ENCODE results near the gene ZNF780B. TPM values are rescaled to one million over a fixed set of nuclear protein-coding genes. Genes with fewer than 3 reads are reported as not detected.

The ZNF780B gene
- total RNA-seq, 2 donors from 2014 or later, result 11.2 to 13.6 TPM

- Histone ChIP-seq H3K4me1 (peaks cover 2 to 17% of the 10 kb centered on the region in 2 donors), H3K4me3 (peak within 1 kb of the TSS; percentile 72 to 81), H3K27me3 (no peaks in the 10 kb centered on the region), H3K27ac (peak within 1 kb of the TSS; percentile 92 to 93), H3K9me3 (no peaks in the 10 kb centered on the region), H3K36me3 (no peaks in the 10 kb centered on the region)
- peak; percentile 97 for DNase-seq (ENCODE audit: low spot score)
- TF ChIP-seq, protein P1, sequence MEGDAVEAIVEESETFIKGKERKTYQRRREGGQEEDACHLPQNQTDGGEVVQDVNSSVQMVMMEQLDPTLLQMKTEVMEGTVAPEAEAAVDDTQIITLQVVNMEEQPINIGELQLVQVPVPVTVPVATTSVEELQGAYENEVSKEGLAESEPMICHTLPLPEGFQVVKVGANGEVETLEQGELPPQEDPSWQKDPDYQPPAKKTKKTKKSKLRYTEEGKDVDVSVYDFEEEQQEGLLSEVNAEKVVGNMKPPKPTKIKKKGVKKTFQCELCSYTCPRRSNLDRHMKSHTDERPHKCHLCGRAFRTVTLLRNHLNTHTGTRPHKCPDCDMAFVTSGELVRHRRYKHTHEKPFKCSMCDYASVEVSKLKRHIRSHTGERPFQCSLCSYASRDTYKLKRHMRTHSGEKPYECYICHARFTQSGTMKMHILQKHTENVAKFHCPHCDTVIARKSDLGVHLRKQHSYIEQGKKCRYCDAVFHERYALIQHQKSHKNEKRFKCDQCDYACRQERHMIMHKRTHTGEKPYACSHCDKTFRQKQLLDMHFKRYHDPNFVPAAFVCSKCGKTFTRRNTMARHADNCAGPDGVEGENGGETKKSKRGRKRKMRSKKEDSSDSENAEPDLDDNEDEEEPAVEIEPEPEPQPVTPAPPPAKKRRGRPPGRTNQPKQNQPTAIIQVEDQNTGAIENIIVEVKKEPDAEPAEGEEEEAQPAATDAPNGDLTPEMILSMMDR (IDR thresholded peaks at IDR 0.05), result no peak
Observed at GRCh38 chr19:39996811-39997637, 59.0 kb downstream of the ZNF780B start, which contains the start of gene ZNF546. ZNF546 (plus strand) TSS chr19:39997060; CDS start chr19:39998327, 1,267 bp downstream.

GRCh38 chr19:39996218-39996810 is 59.7 kb downstream of the ZNF780B start:
- DNase-seq (ENCODE audit: low spot score), result no peak
- TF ChIP-seq, protein P1 (IDR thresholded peaks at IDR 0.05), result no peak
- peaks cover 2 to 17% of the 10 kb centered on the region in 2 donors for H3K4me1 ChIP-seq

GRCh38 chr19:39995794-39996193 is 60.2 kb downstream of the ZNF780B start:
- H3K4me3 ChIP-seq, result peak overlapping the region; percentile 72 to 81
- DNase-seq (ENCODE audit: low spot score), result no peak
- peaks cover 2 to 17% of the 10 kb centered on the region in 2 donors for H3K4me1 ChIP-seq
- no peaks in the 10 kb centered on the region for H3K27me3 ChIP-seq
- H3K9me3 ChIP-seq, result no peaks in the 10 kb centered on the region
- no peaks in the 10 kb centered on the region for H3K36me3 ChIP-seq
- TF ChIP-seq, protein P1 (IDR thresholded peaks at IDR 0.05), result no peak
- H3K27ac ChIP-seq, result no peak overlapping the region

More at GRCh38 chr19:39996218-39996810, 59.7 kb downstream of the ZNF780B start:
- H3K27ac ChIP-seq, result peak overlapping the region; percentile 92 to 93
- H3K9me3 ChIP-seq, result no peaks in the 10 kb centered on the region
- H3K36me3 ChIP-seq, result no peaks in the 10 kb centered on the region
- H3K27me3 ChIP-seq, result no peaks in the 10 kb centered on the region
- H3K4me3 ChIP-seq, result peak overlapping the region; percentile 72 to 81

- H3K9me3 ChIP-seq, result no peaks in the 10 kb centered on the region
- TF ChIP-seq, protein P1 (IDR thresholded peaks at IDR 0.05), result no peak
- H3K4me1 ChIP-seq, result peaks cover 2 to 17% of the 10 kb centered on the region in 2 donors
- no peak overlapping the region for H3K4me3 ChIP-seq
- no peaks in the 10 kb centered on the region for H3K27me3 ChIP-seq
- no peaks in the 10 kb centered on the region for H3K36me3 ChIP-seq
- no peak overlapping the region for H3K27ac ChIP-seq
- DNase-seq (ENCODE audit: low spot score), result no peak
Observed at GRCh38 chr19:39994361-39994760, 61.7 kb downstream of the ZNF780B start.

DNA sequence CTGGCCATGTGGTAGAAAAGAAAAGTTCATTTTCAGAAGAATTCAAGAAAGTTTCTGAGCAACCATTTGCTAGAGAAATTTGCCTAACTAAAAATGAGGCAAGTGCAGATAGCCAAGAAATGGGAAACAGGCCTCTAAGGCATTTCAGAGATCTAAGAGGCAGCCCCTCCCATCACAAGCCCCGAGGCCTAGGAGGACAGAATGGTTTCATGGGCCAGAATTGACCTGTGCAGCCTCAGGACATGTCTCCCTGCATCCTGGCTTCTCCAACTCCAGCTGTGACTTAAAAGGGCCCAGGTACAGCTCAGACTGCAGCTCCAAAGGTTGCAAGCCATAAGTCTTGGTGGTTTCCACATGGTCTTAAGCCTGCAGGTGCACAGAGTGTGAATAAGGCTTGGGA is 62.4 kb downstream of the ZNF780B start:
- no peak overlapping the region for H3K27ac ChIP-seq
- TF ChIP-seq, protein P1 (IDR thresholded peaks at IDR 0.05), result no peak
- no peak for DNase-seq (ENCODE audit: low spot score)

More for the DNA sequence above, 62.4 kb downstream of the ZNF780B start:
- peaks cover 2 to 17% of the 10 kb centered on the region in 2 donors for H3K4me1 ChIP-seq
- H3K9me3 ChIP-seq, result no peaks in the 10 kb centered on the region
- no peaks in the 10 kb centered on the region for H3K27me3 ChIP-seq
- no peak overlapping the region for H3K4me3 ChIP-seq
- no peaks in the 10 kb centered on the region for H3K36me3 ChIP-seq

Data from right atrium auricular region (tissue), 2 donors.